Endothelial cell (in vitro differentiated cells): ENCODE results near the gene MPL. TPM values are rescaled to one million over a fixed set of nuclear protein-coding genes. Genes with fewer than 3 reads are reported as not detected.
A peak's percentile ranks its signal among the peaks of the same experiment; 100 is the strongest.

ENCODE experiments used
- DNase-seq: peaks from one replicate; pipeline ENCODE4 v3.0.0; 2021; ENCODE audit warnings: low spot score
- H3K27ac Mint-ChIP-seq: one replicate; pipeline ENCODE4 v1.8.0; 2021; ENCODE audit warnings: mixed read lengths, inconsistent platforms; ENCODE audit not compliant: unreplicated experiment
- H3K27me3 Mint-ChIP-seq: one replicate; pipeline ENCODE4 v1.8.0; 2021; ENCODE audit warnings: mild to moderate bottlenecking, moderate library complexity, mixed read lengths, inconsistent platforms; ENCODE audit not compliant: unreplicated experiment
- H3K36me3 Mint-ChIP-seq: one replicate; pipeline ENCODE4 v1.8.0; 2021; ENCODE audit warnings: mild to moderate bottlenecking, low read depth, mixed read lengths, inconsistent platforms; ENCODE audit not compliant: unreplicated experiment
- H3K4me1 Mint-ChIP-seq: one replicate; pipeline ENCODE4 v1.8.0; 2021; ENCODE audit warnings: mild to moderate bottlenecking, mixed read lengths, inconsistent platforms; ENCODE audit not compliant: unreplicated experiment
- H3K4me3 Mint-ChIP-seq: one replicate; pipeline ENCODE4 v1.8.0; 2021; ENCODE audit warnings: mild to moderate bottlenecking, mixed read lengths, inconsistent platforms; ENCODE audit not compliant: unreplicated experiment
- H3K9me3 Mint-ChIP-seq: one replicate; pipeline ENCODE4 v1.8.0; 2021; ENCODE audit warnings: mixed read lengths, inconsistent platforms; ENCODE audit not compliant: unreplicated experiment
- CTCF ChIP-seq: fragments of 200-600 bp; sonication (generic); IDR thresholded peaks from one replicate; pipeline ENCODE4 v1.5.0; 2021; ENCODE audit warnings: antibody characterized with exemption; ENCODE audit not compliant: unreplicated experiment
- total RNA-seq: library from RNA; stranded (reverse); fragmentation: NEBNext Ultra II Directional; extraction: Animal tissue kit (Norgen Biotek cat#: 25700); gene quantifications from one replicate; pipeline ENCODE4 v1.2.1, GENCODE V29; 2021; ENCODE audit not compliant: unreplicated experiment

Gene MPL
- total RNA-seq, 1 donor from 2014 or later = 6.2 TPM

GRCh38 chr1:43357251-43357650 lies 19.6 kb downstream of the MPL start:
- TF ChIP-seq CTCF = no peak
- peaks cover 14% of the 10 kb centered on the region for H3K27me3 Mint-ChIP-seq
- no peak overlapping the region for H3K27ac Mint-ChIP-seq

GRCh38 chr1:43358121-43358745 lies 20.6 kb downstream of the MPL start:
- Mint-ChIP-seq H3K36me3 (peaks cover 17% of the 10 kb centered on the region), H3K4me1 (peaks cover 26% of the 10 kb centered on the region), H3K9me3 (no peaks in the 10 kb centered on the region), H3K4me3 (peak overlapping the region; percentile 92), H3K27me3 (peaks cover 11% of the 10 kb centered on the region), H3K27ac (peak overlapping the region; percentile 86)
- TF ChIP-seq CTCF = no peak
- DNase-seq = peak; percentile 15

More at GRCh38 chr1:43357251-43357650, 19.6 kb downstream of the MPL start:
- H3K4me3 Mint-ChIP-seq = peak overlapping the region; percentile 92
- H3K36me3 Mint-ChIP-seq = peaks cover 14% of the 10 kb centered on the region
- peaks cover 26% of the 10 kb centered on the region for H3K4me1 Mint-ChIP-seq
- no peaks in the 10 kb centered on the region for H3K9me3 Mint-ChIP-seq
- no peak for DNase-seq

GRCh38 chr1:43358746-43359693 lies 21.4 kb downstream of the MPL start, which contains the start of gene CDC20:
TSS of gene CDC20 (plus strand) at chr1:43358981. CDS start at chr1:43359216, 235 bp downstream.
- Mint-ChIP-seq H3K27me3 (peaks cover 10% of the 10 kb centered on the region), H3K27ac (peak within 1 kb of the TSS; percentile 86), H3K9me3 (no peaks in the 10 kb centered on the region), H3K36me3 (peaks cover 23% of the 10 kb centered on the region), H3K4me3 (peak within 1 kb of the TSS; percentile 92), H3K4me1 (peaks cover 29% of the 10 kb centered on the region)
- TF ChIP-seq CTCF = no peak
- peak; percentile 99 for DNase-seq

GRCh38 chr1:43359696-43360095 lies 22.1 kb downstream of the MPL start:
- Mint-ChIP-seq H3K4me3 (peak overlapping the region; percentile 92), H3K36me3 (peaks cover 28% of the 10 kb centered on the region), H3K4me1 (peaks cover 31% of the 10 kb centered on the region), H3K27ac (no peak overlapping the region), H3K27me3 (peaks cover 8% of the 10 kb centered on the region), H3K9me3 (no peaks in the 10 kb centered on the region)
- no peak for DNase-seq
- no peak for TF ChIP-seq CTCF
